Neuron (in vitro differentiated cells): ENCODE data around the gene KRTAP22-1.

Experiments
- H2AFZ ChIP-seq: one replicate; pipeline ENCODE4 v1.6.1; 2013; ENCODE audit warnings: low read depth, mild to moderate bottlenecking, inconsistent platforms, low read length, moderate library complexity
- H3K27me3 ChIP-seq: one replicate; pipeline ENCODE4 v1.6.1; 2013; ENCODE audit warnings: low read length; ENCODE audit not compliant: insufficient read depth
- H3K36me3 ChIP-seq: one replicate; pipeline ENCODE4 v1.6.1; 2013; ENCODE audit warnings: low read length; ENCODE audit not compliant: insufficient read depth
- H3K4me1 ChIP-seq: one replicate; pipeline ENCODE4 v1.6.1; 2013; ENCODE audit warnings: low read length; ENCODE audit not compliant: insufficient read depth
- H3K4me3 ChIP-seq: 2 replicates; pipeline ENCODE4 v1.5.1; 2013; ENCODE audit warnings: mild to moderate bottlenecking, low read length, moderate library complexity
- H3K9me3 ChIP-seq: one replicate; pipeline ENCODE4 v1.6.1; 2013; ENCODE audit warnings: low read length

KRTAP22-1 gene

DNA sequence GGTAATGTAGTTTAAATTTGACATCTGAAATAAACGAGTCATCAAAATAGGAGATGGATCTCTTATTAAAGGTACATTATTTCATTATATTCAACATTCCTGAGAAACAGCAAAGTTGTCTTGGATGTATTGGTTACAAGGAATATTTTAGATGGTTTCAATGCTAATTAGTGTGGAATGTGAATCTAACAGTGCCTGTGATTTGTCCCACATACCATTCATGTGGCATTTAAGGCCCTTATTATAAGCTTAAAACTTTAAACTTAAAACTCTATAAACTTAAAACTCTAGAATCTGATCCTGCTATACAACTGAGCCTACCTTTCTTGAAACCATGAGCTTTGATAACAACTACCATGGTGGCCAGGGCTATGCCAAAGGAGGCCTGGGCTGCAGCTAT, at the start of gene KRTAP22-1:
Gene KRTAP22-1 (plus strand): TSS at position 301 of the 400 bp plus-strand sequence.
- Histone ChIP-seq H3K9me3 (no peaks in the 10 kb centered on the region), H3K4me1 (no peaks in the 10 kb centered on the region), H2AFZ (no peak within 1 kb of the TSS), H3K36me3 (no peaks in the 10 kb centered on the region), H3K4me3 (no peak within 1 kb of the TSS), H3K27me3 (no peaks in the 10 kb centered on the region)

DNA sequence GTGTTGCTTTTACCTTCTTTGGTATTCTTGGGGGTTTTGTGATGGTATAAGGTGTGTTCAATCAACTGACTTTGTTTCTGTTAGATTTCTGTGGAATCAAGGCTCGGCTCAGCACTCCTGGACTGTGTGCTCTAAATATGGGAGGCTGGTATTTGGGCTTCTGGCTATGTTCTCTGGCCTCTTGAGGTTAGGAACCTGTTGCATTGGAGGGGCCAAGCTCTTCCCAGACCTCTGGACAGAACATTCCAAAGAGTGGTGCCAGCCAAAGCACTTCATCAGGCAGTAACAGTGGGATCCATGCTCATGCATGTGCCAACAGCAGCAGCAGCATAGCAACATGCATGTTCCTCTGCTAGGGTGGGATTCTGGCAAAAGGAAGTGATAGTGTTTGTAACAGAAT, 48.1 kb upstream of the KRTAP22-1 start:
- H2AFZ ChIP-seq, result no peak overlapping the region
- no peaks in the 10 kb centered on the region for H3K27me3 ChIP-seq
- H3K9me3 ChIP-seq, result no peaks in the 10 kb centered on the region
- H3K36me3 ChIP-seq, result no peaks in the 10 kb centered on the region
- no peak overlapping the region for H3K4me3 ChIP-seq
- no peaks in the 10 kb centered on the region for H3K4me1 ChIP-seq

DNA sequence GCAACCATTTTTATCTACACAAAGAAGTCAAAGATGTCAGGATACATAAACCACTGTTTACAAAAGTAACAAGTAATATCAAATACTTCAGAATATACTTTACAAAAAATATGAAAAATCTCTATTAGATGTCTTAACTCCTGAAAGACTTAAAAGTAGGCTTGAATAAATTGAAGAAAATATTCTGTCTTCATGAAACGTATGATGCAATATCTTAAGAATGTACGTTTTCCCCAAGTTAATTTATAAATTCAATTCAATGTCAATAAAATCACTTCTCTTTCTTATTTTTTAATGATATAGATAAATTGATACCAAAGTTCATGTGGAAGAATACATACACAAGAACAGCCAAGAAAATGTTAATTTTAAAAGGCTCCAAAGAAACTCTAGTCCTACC, 45.8 kb upstream of the KRTAP22-1 start:
- no peaks in the 10 kb centered on the region for H3K4me1 ChIP-seq
- H2AFZ ChIP-seq, result no peak overlapping the region

DNA sequence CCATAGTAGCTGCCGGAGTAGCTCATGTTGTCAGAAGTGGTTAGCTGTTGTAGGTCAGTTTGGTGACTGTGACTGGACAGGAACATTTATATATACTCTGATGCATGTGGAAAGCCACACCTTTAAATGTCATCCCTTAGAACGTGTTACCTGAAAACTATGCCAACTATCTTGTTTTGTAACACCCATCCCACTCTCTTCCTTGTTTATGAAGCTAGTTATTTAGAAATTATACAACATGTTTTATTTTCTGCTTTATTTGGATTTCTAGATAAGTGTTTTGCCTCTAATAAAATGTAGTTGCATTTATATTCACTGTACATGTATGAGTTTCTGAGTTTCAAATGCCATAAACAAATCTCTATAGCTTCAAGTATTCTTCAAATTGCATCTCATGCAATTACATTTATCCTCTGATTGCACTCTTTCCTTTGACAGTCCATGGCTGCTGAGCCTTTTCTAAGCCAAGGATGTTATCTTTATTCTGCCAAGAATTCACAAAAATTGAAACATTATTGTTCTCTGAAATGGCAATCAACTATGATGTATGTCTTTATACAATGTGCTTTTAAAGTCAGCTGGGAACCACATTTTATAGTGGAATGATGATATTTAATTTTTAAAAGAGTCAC, 39.5 kb upstream of the KRTAP22-1 start, which contains the start of gene KRTAP19-7:
Gene KRTAP19-7 (minus strand): TSS at position 51 of the 632 bp plus-strand sequence. CDS start 25 bp downstream, at position 26.
- no peaks in the 10 kb centered on the region for H3K27me3 ChIP-seq
- H2AFZ ChIP-seq, result no peak within 1 kb of the TSS
- H3K9me3 ChIP-seq, result no peaks in the 10 kb centered on the region
- H3K4me1 ChIP-seq, result no peaks in the 10 kb centered on the region
- no peaks in the 10 kb centered on the region for H3K36me3 ChIP-seq
- no peak within 1 kb of the TSS for H3K4me3 ChIP-seq

More for the DNA sequence above, 45.8 kb upstream of the KRTAP22-1 start:
- Histone ChIP-seq H3K4me3 (no peak overlapping the region), H3K9me3 (no peaks in the 10 kb centered on the region), H3K27me3 (no peaks in the 10 kb centered on the region), H3K36me3 (no peaks in the 10 kb centered on the region)

DNA sequence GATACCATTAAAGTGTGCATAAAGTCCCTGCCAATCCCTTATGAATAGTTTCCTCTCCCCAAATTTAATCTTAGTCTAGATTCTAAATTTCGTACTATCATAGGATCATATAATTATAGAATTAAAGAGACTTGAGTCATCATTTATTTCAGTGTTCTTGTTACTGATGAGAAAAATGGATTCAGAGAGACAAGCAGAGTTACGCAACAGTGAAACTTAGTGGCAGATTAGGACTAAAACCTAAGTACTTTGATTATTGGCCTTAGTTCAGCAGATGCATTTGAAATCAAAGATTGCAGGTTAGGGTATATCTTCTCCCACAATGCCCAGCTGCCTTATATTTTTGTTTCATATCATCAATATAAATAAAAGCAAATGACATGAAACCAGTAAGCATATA, 38.9 kb upstream of the KRTAP22-1 start:
- Histone ChIP-seq H3K9me3 (no peaks in the 10 kb centered on the region), H3K27me3 (no peaks in the 10 kb centered on the region), H3K4me1 (no peaks in the 10 kb centered on the region), H2AFZ (no peak overlapping the region), H3K4me3 (no peak overlapping the region), H3K36me3 (no peaks in the 10 kb centered on the region)

DNA sequence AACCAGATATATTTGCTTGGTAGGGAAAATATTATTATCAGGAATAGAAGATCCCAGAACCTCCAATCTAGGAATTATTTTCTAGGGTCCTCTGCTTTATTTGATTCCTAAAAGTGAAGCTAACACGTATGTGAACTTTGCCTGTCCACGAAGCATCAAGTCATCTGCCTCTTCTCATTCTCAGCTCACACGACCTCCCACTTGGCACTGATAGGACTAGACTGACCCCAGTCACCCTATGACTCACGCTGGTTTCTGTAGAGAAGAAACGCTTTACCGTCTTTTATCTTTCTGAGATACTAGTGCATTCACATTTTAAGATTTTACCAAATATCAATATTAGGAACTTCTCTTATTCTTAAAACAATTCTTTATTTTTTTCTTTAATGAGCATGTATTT, 37.8 kb upstream of the KRTAP22-1 start:
- Histone ChIP-seq H3K27me3 (no peaks in the 10 kb centered on the region), H3K9me3 (no peaks in the 10 kb centered on the region), H3K4me3 (no peak overlapping the region), H3K4me1 (no peaks in the 10 kb centered on the region), H2AFZ (no peak overlapping the region), H3K36me3 (no peaks in the 10 kb centered on the region)

DNA sequence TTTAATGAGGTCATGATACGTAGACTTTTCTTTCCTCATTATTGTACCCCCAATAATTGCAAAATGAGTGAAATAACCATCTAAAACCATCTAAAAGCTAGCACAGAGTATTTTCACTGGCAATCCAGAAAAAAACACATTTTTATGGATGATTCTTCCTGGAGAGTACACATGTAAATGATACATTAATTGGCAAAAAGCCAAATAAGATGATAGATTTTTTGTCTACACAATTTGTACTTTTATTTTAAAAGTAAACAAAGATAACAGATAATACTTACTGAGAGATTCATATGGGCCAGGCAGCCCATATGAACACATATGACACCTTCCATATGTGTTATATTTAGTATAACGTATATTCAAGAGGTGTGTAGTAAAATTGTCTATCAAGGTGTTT, 37.3 kb upstream of the KRTAP22-1 start:
- H3K36me3 ChIP-seq, result no peaks in the 10 kb centered on the region
- H3K27me3 ChIP-seq, result no peaks in the 10 kb centered on the region
- H3K4me3 ChIP-seq, result no peak overlapping the region
- no peak overlapping the region for H2AFZ ChIP-seq
- H3K9me3 ChIP-seq, result no peaks in the 10 kb centered on the region
- no peaks in the 10 kb centered on the region for H3K4me1 ChIP-seq

DNA sequence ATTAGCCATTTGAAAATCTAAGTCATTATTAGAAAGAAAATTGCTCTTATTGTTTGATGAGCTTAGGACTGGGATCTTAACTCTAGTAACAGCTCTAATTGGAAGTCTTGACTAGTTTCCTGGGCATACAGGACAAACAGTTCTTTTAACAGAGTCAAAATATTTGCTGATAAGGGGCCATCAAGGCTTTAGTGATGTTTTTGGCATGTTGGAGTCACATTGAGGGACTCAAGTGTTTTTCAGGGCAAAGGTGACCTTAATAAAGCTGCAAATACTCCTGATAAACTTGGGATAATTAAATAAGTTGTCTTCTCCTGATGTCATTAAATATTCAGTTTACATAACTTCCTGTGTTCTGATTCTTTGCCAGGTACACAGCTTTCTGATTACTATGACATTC, 33.3 kb upstream of the KRTAP22-1 start:
- H2AFZ ChIP-seq, result no peak overlapping the region
- H3K4me3 ChIP-seq, result no peak overlapping the region
- no peaks in the 10 kb centered on the region for H3K36me3 ChIP-seq
- no peaks in the 10 kb centered on the region for H3K4me1 ChIP-seq
- no peaks in the 10 kb centered on the region for H3K9me3 ChIP-seq
- H3K27me3 ChIP-seq, result no peaks in the 10 kb centered on the region

DNA sequence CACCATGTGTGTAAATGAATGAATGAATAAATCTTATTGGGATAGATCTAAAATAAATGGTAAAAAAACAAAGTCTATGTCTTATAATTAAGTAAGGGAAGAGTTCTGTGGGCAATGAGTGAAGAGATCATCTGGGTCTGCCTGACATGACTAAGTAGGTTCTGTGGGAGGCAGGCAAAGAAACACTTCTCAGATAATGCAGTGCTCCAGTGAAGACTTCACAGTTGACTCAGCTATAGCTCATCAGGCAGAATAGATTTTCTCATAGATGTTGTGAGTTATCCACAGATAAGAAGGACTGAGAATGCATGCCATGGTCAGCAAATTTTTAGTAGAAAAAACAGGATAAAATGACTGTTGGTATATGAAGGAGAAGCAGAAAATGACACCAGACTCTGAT, 23.1 kb upstream of the KRTAP22-1 start:
- Histone ChIP-seq H3K4me1 (no peaks in the 10 kb centered on the region), H3K9me3 (no peaks in the 10 kb centered on the region), H3K27me3 (no peaks in the 10 kb centered on the region), H3K4me3 (no peak overlapping the region), H2AFZ (no peak overlapping the region), H3K36me3 (no peaks in the 10 kb centered on the region)

DNA sequence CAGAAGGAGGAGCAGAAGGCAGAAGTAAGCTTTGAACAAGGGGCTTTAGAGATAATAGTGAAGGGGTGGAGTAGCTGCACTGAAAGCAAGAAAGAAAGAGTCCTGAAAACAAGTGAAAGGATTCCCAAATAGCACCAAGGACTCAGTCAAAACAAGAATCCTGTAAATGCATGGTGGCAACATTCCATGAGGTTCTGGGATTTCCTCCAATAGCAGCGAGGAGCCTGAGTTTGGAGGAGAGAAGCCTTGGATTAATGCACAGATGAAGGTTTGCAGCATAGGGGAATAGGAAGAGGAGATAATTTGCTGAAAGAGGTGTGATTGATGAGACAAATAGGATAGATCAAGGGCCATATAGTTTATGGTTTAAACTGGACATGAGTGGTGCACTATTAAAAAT, 21.5 kb upstream of the KRTAP22-1 start:
- Histone ChIP-seq H3K4me3 (no peak overlapping the region), H3K4me1 (peaks cover 6% of the 10 kb centered on the region), H3K36me3 (no peaks in the 10 kb centered on the region), H3K9me3 (no peaks in the 10 kb centered on the region), H3K27me3 (no peaks in the 10 kb centered on the region), H2AFZ (no peak overlapping the region)

DNA sequence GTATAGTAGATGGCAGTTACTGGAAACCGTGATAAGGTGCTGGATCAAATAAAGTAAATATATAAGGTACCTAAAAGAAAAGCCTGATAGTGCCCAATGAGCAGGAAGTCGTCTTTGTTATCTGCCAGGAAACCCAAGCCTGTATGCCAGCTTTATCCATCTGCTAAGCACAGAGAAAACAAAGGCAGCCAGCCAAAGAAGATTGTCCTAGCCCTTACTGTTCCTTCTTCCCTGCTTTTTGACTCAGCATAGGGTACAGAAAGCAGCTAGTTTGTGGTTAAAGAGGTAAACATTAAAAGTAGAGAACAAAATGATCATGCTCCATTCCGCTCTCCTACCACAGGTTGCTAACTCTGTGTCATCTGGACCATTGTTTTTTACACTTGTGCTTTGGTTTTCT, 20.8 kb upstream of the KRTAP22-1 start:
- no peaks in the 10 kb centered on the region for H3K36me3 ChIP-seq
- no peaks in the 10 kb centered on the region for H3K27me3 ChIP-seq
- no peak overlapping the region for H3K4me3 ChIP-seq
- no peaks in the 10 kb centered on the region for H3K9me3 ChIP-seq
- peaks cover 6% of the 10 kb centered on the region for H3K4me1 ChIP-seq
- no peak overlapping the region for H2AFZ ChIP-seq

DNA sequence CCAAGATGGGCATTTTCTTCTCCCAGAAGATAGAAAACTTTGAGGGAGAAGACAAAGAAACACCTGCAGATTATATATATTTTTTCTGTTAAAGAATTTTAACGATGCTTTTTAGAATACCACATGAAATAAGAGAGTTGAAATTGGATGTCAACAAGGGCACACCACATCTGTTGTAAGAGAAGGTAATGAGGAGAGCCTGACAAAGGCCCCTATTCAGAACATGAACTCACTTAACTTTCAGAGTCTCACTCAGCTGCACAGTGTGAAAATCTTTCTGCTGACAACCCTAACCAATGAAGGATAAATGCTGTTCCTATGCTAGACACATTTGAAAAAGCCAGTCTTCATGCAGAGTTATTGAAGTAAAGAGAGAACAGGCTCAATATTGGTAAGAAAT, 18.0 kb upstream of the KRTAP22-1 start:
- Histone ChIP-seq H3K27me3 (no peaks in the 10 kb centered on the region), H3K4me3 (no peak overlapping the region), H3K9me3 (no peaks in the 10 kb centered on the region), H3K4me1 (peaks cover 6% of the 10 kb centered on the region), H3K36me3 (no peaks in the 10 kb centered on the region), H2AFZ (no peak overlapping the region)

DNA sequence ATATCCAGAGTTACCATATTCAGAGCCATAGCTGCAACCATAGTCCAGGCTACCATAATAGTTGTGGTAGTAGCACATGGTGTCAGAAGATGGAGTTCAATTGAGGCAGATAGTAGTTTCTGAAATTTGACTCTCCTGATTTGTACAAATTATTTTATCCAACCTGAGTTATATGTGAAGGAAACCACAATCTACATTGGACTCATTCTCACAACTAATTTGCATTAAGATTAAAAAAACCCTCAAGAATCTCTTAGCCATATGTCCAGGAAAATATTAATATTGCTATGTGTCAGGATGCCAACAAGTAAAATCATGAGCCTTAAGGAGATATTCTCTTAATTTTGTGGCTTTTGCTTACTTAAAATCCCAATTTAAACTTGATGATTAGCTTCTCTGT, 10.6 kb upstream of the KRTAP22-1 start, which contains the start of gene KRTAP22-2:
Gene KRTAP22-2 (minus strand): TSS at position 101 of the 400 bp plus-strand sequence.
- Histone ChIP-seq H3K4me3 (no peak within 1 kb of the TSS), H3K4me1 (no peaks in the 10 kb centered on the region), H3K9me3 (no peaks in the 10 kb centered on the region), H3K36me3 (no peaks in the 10 kb centered on the region), H3K27me3 (no peaks in the 10 kb centered on the region), H2AFZ (no peak within 1 kb of the TSS)

DNA sequence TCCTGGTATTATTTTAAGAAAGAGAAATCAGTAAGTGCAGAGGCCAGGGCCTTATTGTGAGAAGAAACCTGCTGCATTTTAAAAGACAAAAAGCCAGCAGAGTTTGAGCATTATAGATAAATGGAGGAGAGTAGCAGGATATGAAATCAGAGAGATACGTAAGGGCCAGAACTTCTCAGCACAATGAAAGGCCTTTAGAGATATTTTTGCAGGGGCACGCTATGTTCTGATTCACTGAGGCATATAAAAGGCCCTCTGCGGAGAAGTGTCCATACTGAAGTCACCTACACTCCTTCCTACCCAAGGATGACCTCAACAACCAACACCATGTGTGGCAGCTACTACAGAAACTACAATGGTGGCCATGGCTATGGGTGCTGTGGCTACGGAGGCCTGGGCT, 8.7 kb upstream of the KRTAP22-1 start, which contains the start of gene KRTAP6-3:
Gene KRTAP6-3 (plus strand): TSS at position 301 of the 400 bp plus-strand sequence. CDS start 6 bp downstream, at position 307.
- Histone ChIP-seq H3K4me1 (no peaks in the 10 kb centered on the region), H3K4me3 (no peak within 1 kb of the TSS), H3K36me3 (no peaks in the 10 kb centered on the region), H2AFZ (no peak within 1 kb of the TSS), H3K27me3 (no peaks in the 10 kb centered on the region), H3K9me3 (no peaks in the 10 kb centered on the region)
